BLaER1 (cell line): Measurements from ENCODE around the gene KRTAP10-7.
A peak's percentile ranks its signal among the peaks of the same experiment; 100 is the strongest.
"Not testable (repeated sequence)": the region's sequence is repeated elsewhere in the genome, so short reads cannot be mapped to it uniquely, and the experiment has no call there.

Experiments used
- H3K27ac ChIP-seq: shearing (Covaris generic); formaldehyde crosslinking; 2 replicates; pipeline ENCODE4 v1.8.1; 2022
- H3K27me3 ChIP-seq: shearing (Covaris generic); formaldehyde crosslinking; 2 replicates; pipeline ENCODE4 v1.8.1; 2022
- H3K36me3 ChIP-seq: shearing (Covaris generic); formaldehyde crosslinking; 2 replicates; pipeline ENCODE4 v1.8.1; 2022
- H3K4me1 ChIP-seq: shearing (Covaris generic); formaldehyde crosslinking; 2 replicates; pipeline ENCODE4 v1.8.1; 2022
- H3K4me2 ChIP-seq: shearing (Covaris generic); formaldehyde crosslinking; 2 replicates; pipeline ENCODE4 v1.8.1; 2022
- H3K4me3 ChIP-seq: shearing (Covaris generic); formaldehyde crosslinking; 2 replicates; pipeline ENCODE4 v1.8.1; 2022
- H3K9ac ChIP-seq: shearing (Covaris generic); formaldehyde crosslinking; 2 replicates; pipeline ENCODE4 v1.8.1; 2022
- H3K9me3 ChIP-seq: shearing (Covaris generic); formaldehyde crosslinking; 2 replicates; pipeline ENCODE4 v1.8.1; 2022
- H4K20me1 ChIP-seq: shearing (Covaris generic); formaldehyde crosslinking; 2 replicates; pipeline ENCODE4 v1.8.1; 2022
- Cebpa-rat ChIP-seq: shearing (Covaris generic); IDR thresholded peaks from 2 replicates; pipeline ENCODE4 v1.8.1; 2022

The KRTAP10-7 gene

GRCh38 chr21:44600118-44600978, at the start of gene KRTAP10-7:
Gene KRTAP10-7 (plus strand): TSS chr21:44600597. CDS start chr21:44600622, 25 bp downstream.
- H3K9me3 ChIP-seq = peaks cover 11% of the 10 kb centered on the region
- not testable (repeated sequence) for H3K36me3 ChIP-seq, H3K4me2 ChIP-seq, H3K4me3 ChIP-seq, H3K27me3 ChIP-seq, H4K20me1 ChIP-seq, H3K4me1 ChIP-seq, H3K9ac ChIP-seq, H3K27ac ChIP-seq

- Histone ChIP-seq H3K4me1 (peaks cover 62% of the 10 kb centered on the region), H3K4me3 (no peak overlapping the region), H3K27me3 (no peaks in the 10 kb centered on the region)
Measured at GRCh38 chr21:44550807-44551206, 49.6 kb upstream of the KRTAP10-7 start.

GRCh38 chr21:44551340-44551961, 48.9 kb upstream of the KRTAP10-7 start, which contains the start of gene KRTAP10-2:
Gene KRTAP10-2 (minus strand): TSS chr21:44551505. CDS start chr21:44551458, 47 bp downstream.
- no peak for TF ChIP-seq Cebpa-rat
- peaks cover 14% of the 10 kb centered on the region for H3K9me3 ChIP-seq
- H3K27me3 ChIP-seq = no peaks in the 10 kb centered on the region

More at GRCh38 chr21:44550807-44551206, 49.6 kb upstream of the KRTAP10-7 start:
- no peak for TF ChIP-seq Cebpa-rat
- Histone ChIP-seq H3K9me3 (peaks cover 19% of the 10 kb centered on the region), H3K36me3 (no peaks in the 10 kb centered on the region), H3K4me2 (peak overlapping the region; percentile 50; the same call in 1 of the 2 replicates), H3K27ac (no peak overlapping the region), H4K20me1 (no peaks in the 10 kb centered on the region), H3K9ac (no peak overlapping the region)

GRCh38 chr21:44552136-44552535, 48.3 kb upstream of the KRTAP10-7 start:
- H3K36me3 ChIP-seq = no peaks in the 10 kb centered on the region
- peaks cover 74% of the 10 kb centered on the region for H3K4me1 ChIP-seq
- H4K20me1 ChIP-seq = no peaks in the 10 kb centered on the region
- H3K4me3 ChIP-seq = no peak overlapping the region
- H3K27ac ChIP-seq = 0 out of 2 replicates have a peak overlapping the region, but pooled peaks have one; percentile 16
- H3K9ac ChIP-seq = no peak overlapping the region
- TF ChIP-seq Cebpa-rat = no peak
- H3K9me3 ChIP-seq = peaks cover 7% of the 10 kb centered on the region
- H3K4me2 ChIP-seq = no peak overlapping the region
- no peaks in the 10 kb centered on the region for H3K27me3 ChIP-seq

More at GRCh38 chr21:44551340-44551961, 48.9 kb upstream of the KRTAP10-7 start, which contains the start of gene KRTAP10-2:
- Histone ChIP-seq H3K36me3 (no peaks in the 10 kb centered on the region), H3K9ac (no peak within 1 kb of the TSS), H3K4me1 (peaks cover 68% of the 10 kb centered on the region), H3K4me3 (no peak within 1 kb of the TSS), H4K20me1 (no peaks in the 10 kb centered on the region), H3K4me2 (peak within 1 kb of the TSS; percentile 50), H3K27ac (0 out of 2 replicates have a peak within 1 kb of the TSS, but pooled peaks have one; percentile 16)

- H3K36me3 ChIP-seq = no peaks in the 10 kb centered on the region
- H3K4me1 ChIP-seq = peaks cover 74% of the 10 kb centered on the region
- H4K20me1 ChIP-seq = no peaks in the 10 kb centered on the region
- no peak overlapping the region for H3K4me2 ChIP-seq
- no peak for TF ChIP-seq Cebpa-rat
- no peak overlapping the region for H3K27ac ChIP-seq
- no peak overlapping the region for H3K4me3 ChIP-seq
- no peaks in the 10 kb centered on the region for H3K27me3 ChIP-seq
- peaks cover 1% of the 10 kb centered on the region; the same call in 1 of the 2 replicates for H3K9me3 ChIP-seq
- H3K9ac ChIP-seq = no peak overlapping the region
Measured at GRCh38 chr21:44552681-44553080, 47.7 kb upstream of the KRTAP10-7 start.

GRCh38 chr21:44555200-44555875, 45.1 kb upstream of the KRTAP10-7 start:
- no peak for TF ChIP-seq Cebpa-rat
- H3K9me3 ChIP-seq = peaks cover 14% of the 10 kb centered on the region
- H3K4me3 ChIP-seq = no peak overlapping the region
- peak overlapping the region; percentile 77 for H3K4me2 ChIP-seq
- no peaks in the 10 kb centered on the region for H3K27me3 ChIP-seq
- H3K36me3 ChIP-seq = no peaks in the 10 kb centered on the region
- no peaks in the 10 kb centered on the region for H4K20me1 ChIP-seq
- peaks cover 56% of the 10 kb centered on the region for H3K4me1 ChIP-seq
- peak overlapping the region; percentile 53 for H3K27ac ChIP-seq
- H3K9ac ChIP-seq = no peak overlapping the region

- peaks cover 42% of the 10 kb centered on the region for H3K4me1 ChIP-seq
- no peak overlapping the region for H3K4me3 ChIP-seq
- no peak overlapping the region for H3K9ac ChIP-seq
- peak overlapping the region; percentile 77 for H3K4me2 ChIP-seq
- TF ChIP-seq Cebpa-rat = no peak
- H3K27ac ChIP-seq = 0 out of 2 replicates have a peak overlapping the region, but pooled peaks have one; percentile 53
- H3K27me3 ChIP-seq = no peaks in the 10 kb centered on the region
- peaks cover 17% of the 10 kb centered on the region for H3K9me3 ChIP-seq
- no peaks in the 10 kb centered on the region for H4K20me1 ChIP-seq
- no peaks in the 10 kb centered on the region for H3K36me3 ChIP-seq
Measured at GRCh38 chr21:44556879-44557278, 43.5 kb upstream of the KRTAP10-7 start.

GRCh38 chr21:44557491-44558328, 42.7 kb upstream of the KRTAP10-7 start:
- no peak for TF ChIP-seq Cebpa-rat
- peaks cover 17% of the 10 kb centered on the region for H3K9me3 ChIP-seq
- H3K4me3 ChIP-seq = no peak overlapping the region
- H3K36me3 ChIP-seq = no peaks in the 10 kb centered on the region
- no peak overlapping the region for H3K9ac ChIP-seq
- no peaks in the 10 kb centered on the region for H3K27me3 ChIP-seq
- H3K4me1 ChIP-seq = peaks cover 42% of the 10 kb centered on the region
- H3K27ac ChIP-seq = 0 out of 2 replicates have a peak overlapping the region, but pooled peaks have one; percentile 6
- no peaks in the 10 kb centered on the region for H4K20me1 ChIP-seq
- peak overlapping the region; percentile 77 for H3K4me2 ChIP-seq

- H3K27me3 ChIP-seq, H3K36me3 ChIP-seq, H3K27ac ChIP-seq, H3K4me2 ChIP-seq, H3K4me3 ChIP-seq, H3K9ac ChIP-seq, H4K20me1 ChIP-seq: not testable (repeated sequence)
- H3K9me3 ChIP-seq = peaks cover 17% of the 10 kb centered on the region
- H3K4me1 ChIP-seq = peaks cover 42% of the 10 kb centered on the region
Measured at GRCh38 chr21:44558329-44558675, 42.1 kb upstream of the KRTAP10-7 start.
